Esophagus squamous epithelium (tissue), 5 donors: Measurements from ENCODE around the gene SRPK3. TPM values are rescaled to one million over a fixed set of nuclear protein-coding genes. Genes with fewer than 3 reads are reported as not detected.
"Not testable (repeated sequence)": the region's sequence is repeated elsewhere in the genome, so short reads cannot be mapped to it uniquely, and the experiment has no call there.

Source experiments
- DNase-seq: peaks from one replicate; lab custom pipeline; 2025; lab: John Stamatoyannopoulos, UW
- H3K27ac ChIP-seq, 4 donors: fragments of 200-600 bp; sonication (generic); one replicate each; pipeline ENCODE4 v1.5.1; 2016 to 2019; ENCODE audit warnings: mild to moderate bottlenecking in 1 of 4
- H3K27me3 ChIP-seq, 4 donors: fragments of 200-600 bp; sonication (generic); 1 replicate in 3 of 4; 2 replicates in 1 of 4; pipeline versions ENCODE4 v1.5.1 to v1.6.0; 2017 to 2021; ENCODE audit warnings: antibody characterized with exemption in 1 of 4
- H3K36me3 ChIP-seq, 3 donors: fragments of 200-600 bp; sonication (generic); one replicate each; pipeline ENCODE4 v1.5.1; 2016 to 2019
- H3K4me1 ChIP-seq, 3 donors: fragments of 200-600 bp; sonication (generic); one replicate each; pipeline ENCODE4 v1.5.1; 2017 to 2019
- H3K4me3 ChIP-seq, 4 donors: fragments of 200-600 bp; sonication (generic); 1 replicate in 3 of 4; 2 replicates in 1 of 4; pipeline ENCODE4 v1.5.1; 2016 to 2019; ENCODE audit warnings: mild to moderate bottlenecking in 2 of 4, moderate library complexity in 1 of 4
- H3K9me3 ChIP-seq, 3 donors: fragments of 200-600 bp; sonication (generic); one replicate each; pipeline ENCODE4 v1.5.1; 2016 to 2019
- POLR2A ChIP-seq, 4 donors: fragments of 450-650 bp; IDR thresholded peaks; one replicate each; pipeline ENCODE4 v1.6.1; 2017; ENCODE audit warnings: antibody characterized with exemption in 4 of 4, mild to moderate bottlenecking in 4 of 4, moderate library complexity in 3 of 4
- WGBS, 2 donors: methylation state at CpG; one replicate each; pipeline ENCODE4 v1.1.5; 2018; 5-methylcytosine and 5-hydroxymethylcytosine counted together
- intact Hi-C: fragments of 100-400 bp; cut with DNase I; formaldehyde crosslinking; loops from one replicate; pipeline ENCODE4 v1.15.0; 2022
- total RNA-seq, 4 donors: library from RNA; depleted of rRNA; stranded (reverse); fragments of >200 nt; gene quantifications; one replicate each; pipeline ENCODE4 v1.1.0, GENCODE V29; 2016
- TF ChIP-seq, protein P1 (sequence below), 6 experiments: fragments of 450-650 bp in 4 of 6; fragments of 200-600 bp in 2 of 6; sonication (generic) in 2 of 6; IDR thresholded peaks; one replicate each; pipeline ENCODE4 v1.5.1; 2016 to 2019; ENCODE audit warnings: antibody characterized with exemption in 6 of 6, mild to moderate bottlenecking in 4 of 6, moderate library complexity in 4 of 6
- donor health status: DM: yes; HTN: yes; CAD: no.

The SRPK3 gene
- total RNA-seq, 4 donors from 2014 or later = 0.09 to 0.38 (median 0.15) TPM; not detected in 1

DNA sequence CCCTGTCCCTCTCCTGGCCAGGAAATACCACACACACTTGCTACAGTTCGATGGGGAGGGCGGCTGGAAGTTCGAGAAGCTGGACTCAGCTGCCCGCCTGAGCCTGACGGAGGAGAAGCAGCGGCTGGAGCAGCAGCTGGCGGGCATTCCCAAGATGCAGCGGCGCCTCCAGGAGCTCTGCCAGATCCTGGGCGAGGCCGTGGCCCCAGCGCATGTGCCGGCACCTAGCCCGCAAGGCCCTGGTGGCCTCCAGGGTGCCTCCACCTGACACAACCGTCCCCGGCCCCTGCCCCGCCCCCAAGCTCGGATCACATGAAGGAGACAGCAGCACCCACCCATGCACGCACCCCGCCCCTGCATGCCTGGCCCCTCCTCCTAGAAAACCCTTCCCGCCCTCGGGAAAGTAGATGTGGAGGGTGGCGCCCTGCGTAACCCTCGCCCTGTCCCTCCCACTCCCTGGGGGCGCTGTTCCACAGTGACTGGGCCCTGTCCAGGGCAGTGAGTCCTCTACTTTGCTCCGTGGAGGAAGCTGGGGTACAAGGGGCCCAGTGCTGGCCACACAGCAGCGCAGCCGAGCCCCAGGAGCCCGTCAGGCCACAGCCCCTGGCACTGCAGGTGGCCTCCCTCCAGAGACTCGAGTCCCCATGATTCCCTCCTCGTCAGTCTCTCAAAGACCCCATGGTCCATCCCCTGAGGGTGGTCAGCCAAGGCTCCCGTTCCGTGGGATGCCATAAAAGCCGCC lies 37.2 kb upstream of the SRPK3 start:
- peak overlapping the region in 3 of 4 donors; percentile 62 to 73 (median 71) for H3K27ac ChIP-seq
- WGBS, 2 donors = 17 to 27% methylated on average over 1 to 3 of the region's 35 CpGs

DNA sequence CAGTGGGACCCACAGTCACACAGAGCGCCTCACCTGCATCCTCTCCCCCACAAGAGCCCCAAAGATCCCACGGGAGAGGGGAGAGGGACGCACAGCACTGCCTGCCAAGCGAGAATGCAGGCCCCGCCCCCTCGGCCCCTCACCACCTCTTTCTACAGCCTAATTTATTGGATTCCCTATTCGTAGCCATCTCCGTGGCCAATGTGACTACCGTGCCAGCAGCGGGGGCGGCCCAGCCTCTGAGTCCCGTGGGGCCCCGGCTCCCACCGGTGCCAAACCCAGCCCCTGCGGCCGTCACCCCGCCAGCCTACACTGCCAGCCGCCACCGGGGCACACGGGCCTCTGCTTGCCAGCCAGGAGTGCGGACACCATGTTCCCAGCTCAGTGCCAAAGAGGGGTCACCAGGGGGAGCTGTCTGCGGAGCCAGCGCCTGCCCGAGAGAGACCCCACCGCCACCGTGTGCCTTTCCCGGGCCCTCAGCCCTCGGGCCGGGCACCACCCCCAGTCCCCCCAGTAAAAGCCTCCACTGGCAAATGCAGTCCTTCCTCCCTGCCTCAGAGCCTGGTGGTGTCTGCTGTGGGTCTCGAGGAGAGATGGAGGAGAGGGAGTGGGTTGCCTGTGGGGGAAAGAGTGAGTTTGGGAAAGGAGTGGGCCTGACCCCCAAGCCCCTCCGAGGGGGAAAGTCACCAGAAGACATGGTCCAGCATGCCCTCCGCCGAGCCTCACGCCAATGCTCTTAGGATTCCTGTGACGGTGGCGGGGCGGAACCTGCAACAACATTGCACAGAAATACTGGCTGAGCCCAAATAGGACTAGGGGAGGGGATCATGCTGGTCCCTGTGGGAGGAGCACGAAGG lies 36.4 kb upstream of the SRPK3 start:
- H3K27ac ChIP-seq = peak overlapping the region in 3 of 4 donors; percentile 62 to 73 (median 71)
- no peak for DNase-seq
- H3K27me3 ChIP-seq = no peaks in the 10 kb centered on the region
- 40% methylated on average over 1 of the region's 38 CpGs; no CpG with 5 or more reads in 1 of the 2 donors for WGBS, 2 donors
- intact Hi-C loops = no loop called here
- peaks cover 0 to 27% (median 0%) of the 10 kb centered on the region in 3 donors for H3K4me1 ChIP-seq
- no peaks in the 10 kb centered on the region for H3K36me3 ChIP-seq
- TF ChIP-seq POLR2A (IDR thresholded peaks at IDR 0.05) = no peak
- TF ChIP-seq, protein P1, sequence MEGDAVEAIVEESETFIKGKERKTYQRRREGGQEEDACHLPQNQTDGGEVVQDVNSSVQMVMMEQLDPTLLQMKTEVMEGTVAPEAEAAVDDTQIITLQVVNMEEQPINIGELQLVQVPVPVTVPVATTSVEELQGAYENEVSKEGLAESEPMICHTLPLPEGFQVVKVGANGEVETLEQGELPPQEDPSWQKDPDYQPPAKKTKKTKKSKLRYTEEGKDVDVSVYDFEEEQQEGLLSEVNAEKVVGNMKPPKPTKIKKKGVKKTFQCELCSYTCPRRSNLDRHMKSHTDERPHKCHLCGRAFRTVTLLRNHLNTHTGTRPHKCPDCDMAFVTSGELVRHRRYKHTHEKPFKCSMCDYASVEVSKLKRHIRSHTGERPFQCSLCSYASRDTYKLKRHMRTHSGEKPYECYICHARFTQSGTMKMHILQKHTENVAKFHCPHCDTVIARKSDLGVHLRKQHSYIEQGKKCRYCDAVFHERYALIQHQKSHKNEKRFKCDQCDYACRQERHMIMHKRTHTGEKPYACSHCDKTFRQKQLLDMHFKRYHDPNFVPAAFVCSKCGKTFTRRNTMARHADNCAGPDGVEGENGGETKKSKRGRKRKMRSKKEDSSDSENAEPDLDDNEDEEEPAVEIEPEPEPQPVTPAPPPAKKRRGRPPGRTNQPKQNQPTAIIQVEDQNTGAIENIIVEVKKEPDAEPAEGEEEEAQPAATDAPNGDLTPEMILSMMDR (IDR thresholded peaks at IDR 0.05) = peak in 1 of 6 experiments; percentile 6
- no peaks in the 10 kb centered on the region for H3K9me3 ChIP-seq
- peak overlapping the region in 3 of 4 donors; percentile 22 to 49 (median 23) for H3K4me3 ChIP-seq

More for the DNA sequence above, 37.2 kb upstream of the SRPK3 start:
- H3K36me3 ChIP-seq, H3K27me3 ChIP-seq, DNase-seq, intact Hi-C loops, H3K9me3 ChIP-seq: not testable (repeated sequence)
- TF ChIP-seq POLR2A (IDR thresholded peaks at IDR 0.05) = peak in 1 of 4 donors; percentile 18
- TF ChIP-seq, protein P1 (IDR thresholded peaks at IDR 0.05) = peak in 1 of 6 experiments; percentile 16
- H3K4me3 ChIP-seq = peak overlapping the region in 3 of 4 donors; percentile 22 to 49 (median 23)
- H3K4me1 ChIP-seq = peaks cover 0 to 27% (median 0%) of the 10 kb centered on the region in 3 donors

DNA sequence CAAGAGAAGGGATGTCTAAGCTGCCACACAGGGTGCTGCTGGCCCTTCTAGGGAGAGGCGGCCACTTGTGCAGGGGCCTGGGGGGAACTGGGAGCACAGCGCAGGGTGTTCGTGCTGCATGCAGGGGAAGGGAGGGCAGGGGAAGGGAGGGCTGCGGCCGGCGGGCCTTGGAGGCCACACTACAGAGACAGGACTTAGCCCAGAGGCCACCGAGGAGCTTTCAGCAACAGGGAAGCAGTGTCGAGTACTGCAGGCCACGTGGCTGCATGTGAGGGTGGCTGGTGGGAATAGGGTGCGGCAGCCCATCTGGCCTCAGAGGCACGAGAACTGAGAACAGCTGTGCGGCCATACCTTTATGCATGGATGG lies 35.8 kb upstream of the SRPK3 start:
- DNase-seq, H3K9me3 ChIP-seq, H3K27ac ChIP-seq, H3K4me3 ChIP-seq, H3K36me3 ChIP-seq, H3K27me3 ChIP-seq, intact Hi-C loops: not testable (repeated sequence)
- H3K4me1 ChIP-seq = peaks cover 0 to 21% (median 0%) of the 10 kb centered on the region in 3 donors
- WGBS, 2 donors = 20 to 40% methylated on average over 1 to 2 of the region's 12 CpGs

DNA sequence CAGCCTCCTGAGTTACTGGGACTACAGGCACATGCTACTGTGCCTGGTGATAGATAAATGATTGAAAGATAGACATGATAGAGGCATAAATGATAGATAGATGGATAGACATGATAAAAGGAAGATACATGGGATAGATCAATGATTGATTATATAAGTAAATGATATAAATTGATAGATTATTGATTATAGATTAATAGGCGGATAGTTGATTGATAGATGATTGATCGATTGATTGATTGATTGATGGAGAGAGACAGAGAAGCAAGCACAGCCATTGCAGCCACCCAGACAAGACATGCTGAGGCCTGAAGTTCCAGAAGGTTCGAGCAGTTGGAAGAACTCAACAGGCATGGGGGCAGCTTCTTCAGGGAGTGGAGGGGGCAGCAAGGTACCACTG lies 34.5 kb upstream of the SRPK3 start:
- H3K27ac ChIP-seq = no peak overlapping the region
- TF ChIP-seq POLR2A (IDR thresholded peaks at IDR 0.05) = no peak
- TF ChIP-seq, protein P1 (IDR thresholded peaks at IDR 0.05) = no peak
- intact Hi-C loops = no loop called here
- peaks cover 0 to 20% (median 0%) of the 10 kb centered on the region in 3 donors for H3K4me1 ChIP-seq
- H3K27me3 ChIP-seq = no peaks in the 10 kb centered on the region
- H3K36me3 ChIP-seq = no peaks in the 10 kb centered on the region
- 70 to 76% methylated on average over 3 of the region's 3 CpGs for WGBS, 2 donors
- H3K4me3 ChIP-seq = no peak overlapping the region
- H3K9me3 ChIP-seq = no peaks in the 10 kb centered on the region
- no peak for DNase-seq

DNA sequence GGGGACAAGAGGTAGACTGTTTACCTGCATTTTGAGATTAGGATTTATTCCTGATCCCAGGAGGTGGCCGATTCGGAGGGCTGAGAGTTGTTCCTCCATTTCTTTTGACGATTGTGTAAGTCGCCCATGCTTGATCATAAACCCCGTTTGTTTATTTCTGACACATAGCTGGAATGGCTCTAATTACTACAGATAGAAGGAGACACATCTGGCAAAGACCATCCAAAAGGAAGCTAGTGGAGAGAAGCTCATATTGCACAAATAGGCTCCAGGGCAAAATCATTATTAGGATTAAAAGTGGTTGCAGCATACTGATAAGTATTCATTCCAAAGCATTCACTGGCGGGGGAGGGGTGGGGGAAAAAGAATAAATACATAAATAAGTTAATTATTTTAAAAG lies 33.9 kb upstream of the SRPK3 start:
- WGBS, 2 donors = 53 to 66% methylated on average over 6 of the region's 6 CpGs
- H3K27ac ChIP-seq, H3K27me3 ChIP-seq, intact Hi-C loops, H3K4me3 ChIP-seq, H3K9me3 ChIP-seq, DNase-seq, H3K36me3 ChIP-seq: not testable (repeated sequence)
- peaks cover 0 to 20% (median 0%) of the 10 kb centered on the region in 3 donors for H3K4me1 ChIP-seq

DNA sequence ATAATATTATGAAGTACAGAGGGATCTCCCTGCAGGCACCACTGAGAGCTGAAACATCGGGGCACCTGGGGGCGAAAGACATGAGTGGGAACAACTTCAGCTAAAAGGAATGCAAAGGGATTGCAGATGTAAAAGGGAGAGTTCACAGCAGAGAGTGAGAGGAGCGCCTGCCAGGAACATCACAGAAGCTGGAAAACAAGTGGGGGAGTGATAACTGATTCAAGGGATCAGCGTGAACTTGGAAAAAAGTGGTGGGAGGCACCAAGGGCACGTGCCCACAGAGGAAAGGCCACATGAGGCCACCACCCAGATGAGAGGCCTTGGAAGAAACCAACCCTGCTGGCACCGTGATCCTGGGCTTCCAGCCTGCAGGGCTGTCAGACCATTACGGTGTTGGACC lies 31.8 kb upstream of the SRPK3 start:
- intact Hi-C loops = not testable (repeated sequence)

More for the DNA sequence above, 31.8 kb upstream of the SRPK3 start:
- H3K36me3 ChIP-seq, H3K4me1 ChIP-seq, H3K9me3 ChIP-seq, H3K27ac ChIP-seq, H3K4me3 ChIP-seq, H3K27me3 ChIP-seq, DNase-seq: not testable (repeated sequence)
- 76 to 83% methylated on average over 7 of the region's 7 CpGs for WGBS, 2 donors
